H1 (cell line): ENCODE data around the gene CAMKMT. TPM values are rescaled to one million over a fixed set of nuclear protein-coding genes. Genes with fewer than 3 reads are reported as not detected.
A peak's percentile ranks its signal among the peaks of the same experiment; 100 is the strongest.

Experiments used
- CTCF ChIA-PET: fragments of 300-600 bp; sonication (Branson Sonifier 250); formaldehyde crosslinking; loops from one replicate; lab custom pipeline; 2021; ENCODE audit not compliant: partially characterized antibody; lab: Charles Lee
- POLR2A ChIA-PET: fragments of 300-600 bp; sonication (Branson Sonifier 250); formaldehyde crosslinking; loops from one replicate; lab custom pipeline; 2021; ENCODE audit warnings: inconsistent platforms; ENCODE audit not compliant: partially characterized antibody; lab: Charles Lee
- DNase-seq, 2 experiments: peaks; one replicate each; pipeline versions ENCODE4 v3.0.0 to v3.0.0-alpha.2; 2010 to 2022; ENCODE audit warnings: low spot score in 2 of 2, low read depth in 1 of 2, mixed read lengths in 1 of 2
- FAIRE-seq: peaks from 2 replicates; lab custom pipeline; 2011; peaks lifted over from hg19 to GRCh38; lab: Jason Lieb, UNC
- H2AFZ ChIP-seq: 2 replicates; pipeline ENCODE4 v1.8.1; 2012; ENCODE audit warnings: low read length, inconsistent platforms
- H2AK5ac ChIP-seq: 2 replicates; pipeline ENCODE4 v1.6.1; 2013; ENCODE audit warnings: low read depth, low read length
- H2BK120ac ChIP-seq: replicated peaks from 2 replicates; pipeline ENCODE3; 2013; ENCODE audit warnings: low read depth, low read length, inconsistent platforms
- H2BK12ac ChIP-seq: 2 replicates; pipeline ENCODE4 v1.6.1; 2013; ENCODE audit warnings: low read depth, low read length
- H2BK15ac ChIP-seq: 2 replicates; pipeline ENCODE4 v1.6.1; 2013; ENCODE audit warnings: low read length
- H2BK20ac ChIP-seq: 2 replicates; pipeline ENCODE4 v1.6.1; 2013; ENCODE audit warnings: low read length
- H2BK5ac ChIP-seq: 2 replicates; pipeline ENCODE4 v1.6.1; 2013; ENCODE audit warnings: low read depth, low read length
- H3K14ac ChIP-seq: 2 replicates; pipeline ENCODE4 v1.6.1; 2013; ENCODE audit warnings: inconsistent platforms; ENCODE audit not compliant: insufficient read length
- H3K18ac ChIP-seq: 2 replicates; pipeline ENCODE4 v1.6.1; 2013; ENCODE audit warnings: low read length; ENCODE audit errors: extremely low read depth
- H3K23ac ChIP-seq: 2 replicates; pipeline ENCODE4 v1.6.1; 2013; ENCODE audit warnings: inconsistent platforms; ENCODE audit not compliant: insufficient read length
- H3K23me2 ChIP-seq: 2 replicates; pipeline ENCODE4 v1.6.1; 2013; ENCODE audit warnings: low read depth, low read length
- H3K27ac ChIP-seq: 2 replicates; pipeline ENCODE4 v1.6.1; 2011; ENCODE audit warnings: low read depth, low read length, inconsistent platforms
- H3K27me3 ChIP-seq, 4 experiments: replicated peaks in 1 of 4; 1 replicate in 1 of 4; 2 replicates in 3 of 4; pipeline versions ENCODE4 v1.6.1 to v1.8.1; 2011 to 2013; ENCODE audit warnings: low read length in 3 of 4, mild to moderate bottlenecking in 3 of 4, inconsistent platforms in 2 of 4, mixed read lengths in 2 of 4, moderate library complexity in 1 of 4; ENCODE audit not compliant: control insufficient read depth in 3 of 4, insufficient read depth in 3 of 4; ENCODE audit errors: extremely low read depth in 1 of 4
- H3K36me3 ChIP-seq, 4 experiments: 2 replicates each; pipeline versions ENCODE4 v1.6.1 to v1.8.1; 2011 to 2013; ENCODE audit warnings: mild to moderate bottlenecking in 4 of 4, low read length in 3 of 4, moderate library complexity in 2 of 4, control low read depth in 1 of 4, inconsistent platforms in 1 of 4; ENCODE audit not compliant: insufficient read depth in 4 of 4, control insufficient read depth in 2 of 4
- H3K4ac ChIP-seq: replicated peaks from 2 replicates; pipeline ENCODE3; 2013; ENCODE audit warnings: low read length, low read depth, mixed read lengths, inconsistent platforms; ENCODE audit not compliant: insufficient read length
- H3K4me1 ChIP-seq, 4 experiments: replicated peaks in 1 of 4; 1 replicate in 1 of 4; 2 replicates in 3 of 4; pipeline versions ENCODE4 v1.6.1 to v1.8.1; 2011 to 2013; ENCODE audit warnings: low read length in 3 of 4, inconsistent platforms in 2 of 4, mixed read lengths in 1 of 4; ENCODE audit not compliant: insufficient read depth in 4 of 4, control insufficient read depth in 3 of 4
- H3K4me2 ChIP-seq, 2 experiments: 2 replicates each; pipeline versions ENCODE4 v1.6.1 to v1.8.1; 2011 to 2013; ENCODE audit warnings: low read depth in 2 of 2, low read length in 2 of 2, control low read depth in 1 of 2, inconsistent platforms in 1 of 2, mild to moderate bottlenecking in 1 of 2; ENCODE audit not compliant: insufficient read depth in 1 of 2
- H3K4me3 ChIP-seq, 4 experiments: fragments of 200-600, 300-600 bp in 1 of 4; sonication (generic), shearing (Covaris generic), sonication (Bioruptor Twin) in 1 of 4; 2 replicates each; pipeline versions ENCODE4 v1.5.1 to v1.8.1; 2011 to 2016; ENCODE audit warnings: low read length in 4 of 4, low read depth in 3 of 4, control low read depth in 2 of 4, inconsistent platforms in 2 of 4, mild to moderate bottlenecking in 2 of 4, mixed read lengths in 1 of 4, moderate library complexity in 1 of 4; ENCODE audit not compliant: insufficient read depth in 2 of 4; ENCODE audit errors: extremely low read depth in 1 of 4
- H3K56ac ChIP-seq: replicated peaks from 2 replicates; pipeline ENCODE3; 2013; ENCODE audit warnings: low read depth, mild to moderate bottlenecking, mixed read lengths, low read length, inconsistent platforms; ENCODE audit not compliant: insufficient read length
- H3K79me1 ChIP-seq: 2 replicates; pipeline ENCODE4 v1.6.1; 2013; ENCODE audit warnings: low read depth, low read length, control low read depth
- H3K79me2 ChIP-seq, 2 experiments: 2 replicates each; pipeline versions ENCODE4 v1.6.1 to v1.8.1; 2012 to 2013; ENCODE audit warnings: low read length in 2 of 2, mild to moderate bottlenecking in 2 of 2, inconsistent platforms in 1 of 2; ENCODE audit not compliant: insufficient read depth in 2 of 2, control insufficient read depth in 1 of 2
- H3K9ac ChIP-seq, 4 experiments: replicated peaks in 1 of 4; 1 replicate in 1 of 4; 2 replicates in 3 of 4; pipeline versions ENCODE4 v1.6.1 to v1.8.1; 2011 to 2013; ENCODE audit warnings: low read depth in 3 of 4, low read length in 3 of 4, control low read depth in 2 of 4, mild to moderate bottlenecking in 2 of 4, moderate library complexity in 2 of 4, inconsistent platforms in 1 of 4; ENCODE audit errors: extremely low read depth in 1 of 4
- H3K9me3 ChIP-seq, 2 experiments: 2 replicates each; pipeline versions ENCODE4 v1.6.1 to v1.8.1; 2012 to 2013; ENCODE audit warnings: mild to moderate bottlenecking in 2 of 2, moderate library complexity in 2 of 2, control low read depth in 1 of 2, inconsistent platforms in 1 of 2, low read depth in 1 of 2, low read length in 1 of 2, mixed read lengths in 1 of 2; ENCODE audit not compliant: insufficient read depth in 2 of 2
- H4K20me1 ChIP-seq, 2 experiments: replicated peaks in 1 of 2; 2 replicates each; pipeline versions ENCODE3 to v1.8.1; 2011 to 2013; ENCODE audit warnings: inconsistent platforms in 2 of 2, low read length in 2 of 2, mild to moderate bottlenecking in 1 of 2; ENCODE audit not compliant: insufficient read depth in 2 of 2, control insufficient read depth in 1 of 2
- H4K5ac ChIP-seq: 2 replicates; pipeline ENCODE4 v1.6.1; 2013; ENCODE audit warnings: low read length, low read depth, mixed read lengths, inconsistent platforms; ENCODE audit not compliant: insufficient read length
- H4K8ac ChIP-seq: 2 replicates; pipeline ENCODE4 v1.8.0; 2013; ENCODE audit warnings: mild to moderate bottlenecking, moderate library complexity, low read length, inconsistent platforms; ENCODE audit not compliant: insufficient read depth; ENCODE audit errors: extremely low read depth
- H4K91ac ChIP-seq: replicated peaks from 2 replicates; pipeline ENCODE3; 2013; ENCODE audit warnings: low read length, mixed read lengths, inconsistent platforms; ENCODE audit not compliant: insufficient read length
- BACH1 ChIP-seq: IDR thresholded peaks from 2 replicates; pipeline ENCODE4 v1.6.1; 2012; ENCODE audit warnings: low read length, improper control_type of control experiment
- CHD2 ChIP-seq: IDR thresholded peaks from 2 replicates; pipeline ENCODE4 v1.6.1; 2012; ENCODE audit warnings: low read length, improper control_type of control experiment
- FOSL1 ChIP-seq: IDR thresholded peaks from 2 replicates; pipeline ENCODE4 v1.6.1; 2011; ENCODE audit warnings: mild to moderate bottlenecking, low read depth, low read length, moderate library complexity; ENCODE audit not compliant: insufficient read depth
- GABPA ChIP-seq: IDR thresholded peaks from 2 replicates; pipeline ENCODE4 v1.6.1; 2011; ENCODE audit warnings: mild to moderate bottlenecking, low read length, moderate library complexity, borderline replicate concordance; ENCODE audit not compliant: insufficient read depth
- JUN ChIP-seq: IDR thresholded peaks from 2 replicates; pipeline ENCODE4 v1.6.1; 2011; ENCODE audit warnings: low read depth, mild to moderate bottlenecking, improper control_type of control experiment, low read length
- KDM5A ChIP-seq: fragments of 200-600 bp; IDR thresholded peaks from 2 replicates; pipeline ENCODE4 v1.7.1; 2012; ENCODE audit warnings: mild to moderate bottlenecking, low read length, inconsistent platforms, mixed read lengths
- MAFK ChIP-seq: IDR thresholded peaks from 2 replicates; pipeline ENCODE4 v1.6.1; 2012; ENCODE audit warnings: low read depth, mild to moderate bottlenecking, improper control_type of control experiment, low read length
- NRF1 ChIP-seq: IDR thresholded peaks from 2 replicates; pipeline ENCODE4 v1.6.1; 2011; ENCODE audit warnings: mild to moderate bottlenecking, low read depth, low read length, improper control_type of control experiment
- RBBP5 ChIP-seq: IDR thresholded peaks from 2 replicates; pipeline ENCODE4 v1.7.1; 2012; ENCODE audit warnings: low read depth, mild to moderate bottlenecking, inconsistent platforms, low read length, moderate library complexity, borderline replicate concordance
- RNF2 ChIP-seq: fragments of 200-900, 300-1000 bp; sonication (generic); IDR thresholded peaks from 2 replicates; pipeline ENCODE4 v1.7.1; 2016; ENCODE audit warnings: borderline replicate concordance, low read depth, mild to moderate bottlenecking, antibody characterized with exemption, low read length; ENCODE audit not compliant: poor library complexity, severe bottlenecking; ENCODE audit errors: missing control alignments
- SIRT6 ChIP-seq: IDR thresholded peaks from one replicate; pipeline ENCODE4 v1.7.1; 2012; ENCODE audit warnings: low read length, inconsistent platforms
- SP4 ChIP-seq: IDR thresholded peaks from 2 replicates; pipeline ENCODE4 v1.6.1; 2012; ENCODE audit warnings: low read length, inconsistent platforms
- TAF1 ChIP-seq: IDR thresholded peaks from 2 replicates; pipeline ENCODE4 v1.6.1; 2011; ENCODE audit warnings: mild to moderate bottlenecking, low read depth, low read length
- YY1 ChIP-seq: IDR thresholded peaks from 2 replicates; pipeline ENCODE4 v1.6.1; 2011; ENCODE audit warnings: low read depth, mild to moderate bottlenecking, low read length
- ZNF274 ChIP-seq: IDR thresholded peaks from 2 replicates; pipeline ENCODE4 v1.7.0; 2012; ENCODE audit warnings: low read length, borderline replicate concordance; ENCODE audit errors: extremely low read depth
- WGBS, 2 experiments: shearing (Covaris generic) in 1 of 2; methylation state at CpG; one replicate each; pipeline versions ENCODE4 v1.1.6 to v1.1.7; 2013 to 2015; ENCODE audit warnings: low lambda C conversion rate in 2 of 2, mixed read lengths in 2 of 2, inconsistent platforms in 1 of 2, low coverage in 1 of 2, missing lambda C conversion rate in 1 of 2; ENCODE audit not compliant: insufficient replicate concordance in 2 of 2, insufficient coverage in 1 of 2, insufficient read length in 1 of 2; ENCODE audit errors: extremely low coverage in 1 of 2, missing lambda C conversion rate in 1 of 2; 5-methylcytosine and 5-hydroxymethylcytosine counted together
- polyA plus RNA-seq, 7 experiments: library from polyadenylated mRNA; depleted of rRNA in 3 of 7; stranded (reverse) in 5 of 7; unstranded in 2 of 7; fragments of >200 nt in 5 of 7; fragments of 200-250 nt in 2 of 7; gene quantifications; 1 replicate in 5 of 7; 2 replicates in 1 of 7; 4 replicates in 1 of 7; pipeline versions ENCODE4 v1.2.1 to v1.2.3, GENCODE V29; 2011 to 2013; ENCODE audit warnings: missing spikeins in 2 of 7, mixed read lengths in 2 of 7
- total RNA-seq: library from RNA; stranded (reverse); fragmentation: NEBNext Ultra II Directional; extraction: Animal tissue kit (Norgen Biotek cat#: 25700); gene quantifications from 2 replicates; pipeline ENCODE4 v1.2.1, GENCODE V29; 2021

Gene CAMKMT
- total and polyA plus RNA-seq, 2 of the 8 experiments (the other 6 are each of a cell fraction or from before 2014, with no cell fraction given) = 14.7 to 22.4 TPM

GRCh38 chr2:44763275-44763782, 401.6 kb downstream of the CAMKMT start:
- Histone ChIP-seq H3K9me3 (no peaks in the 10 kb centered on the region), H4K20me1 (no peaks in the 10 kb centered on the region), H2BK120ac (no peak overlapping the region), H3K14ac (no peak overlapping the region), H3K9ac (no peak overlapping the region), H3K4ac (no peak overlapping the region), H3K79me1 (no peaks in the 10 kb centered on the region), H2AFZ (no peak overlapping the region), H3K27me3 (peaks cover 0 to 5% (median 2%) of the 10 kb centered on the region in 4 experiments; a peak in 3 of 7 replicates), H2BK20ac (no peak overlapping the region), H3K27ac (no peak overlapping the region), H2BK12ac (0 out of 2 replicates have a peak overlapping the region, but pooled peaks have one; percentile 42), H3K4me1 (peaks cover 0 to 8% (median 4%) of the 10 kb centered on the region in 4 experiments; a peak in 3 of 7 replicates), H2BK15ac (no peak overlapping the region), H4K91ac (no peak overlapping the region), H3K56ac (no peak overlapping the region), H2AK5ac (no peak overlapping the region), H3K4me2 (no peak overlapping the region; a peak in 1 of 4 replicates), H3K79me2 (no peaks in the 10 kb centered on the region), H2BK5ac (no peak overlapping the region), H3K4me3 (no peak overlapping the region), H3K36me3 (no peaks in the 10 kb centered on the region), H3K18ac (0 out of 2 replicates have a peak overlapping the region, but pooled peaks have one; percentile 26), H4K5ac (no peak overlapping the region), H3K23ac (no peak overlapping the region), H3K23me2 (no peaks in the 10 kb centered on the region; the same call in 1 of the 2 replicates), H4K8ac (no peak overlapping the region)
- ChIA-PET CTCF (interaction anchor here (0.5 to 1.9 kb wide), 7 partner anchors 11 to 849 kb away, joined by 3 to 8 read pairs (median 3); no protein-coding TSS in a partner anchor), POLR2A (no interaction called here)
- 76% methylated on average over 8 of the region's 8 CpGs; no CpG with 5 or more reads in 1 of the 2 experiments for WGBS, 2 experiments
- FAIRE-seq = no peak
- no peak for DNase-seq
- TF ChIP-seq ZNF274 (no peak), TAF1 (no peak), KDM5A (no peak), SP4 (no peak), RBBP5 (no peak), JUN (no peak), SIRT6 (no peak), MAFK (no peak), NRF1 (no peak), GABPA (no peak), YY1 (no peak), FOSL1 (no peak), CHD2 (no peak), RNF2 (no peak), BACH1 (no peak)
